Osteocyte (in vitro differentiated cells): ENCODE measurements around the gene IMP3. TPM values are rescaled to one million over a fixed set of nuclear protein-coding genes. Genes with fewer than 3 reads are reported as not detected.
"Not testable (repeated sequence)": the region's sequence is repeated elsewhere in the genome, so short reads cannot be mapped to it uniquely, and the experiment has no call there.

Experiments
- DNase-seq: peaks from one replicate; pipeline ENCODE4 v3.0.0; 2021; ENCODE audit warnings: mixed read lengths; ENCODE audit not compliant: unreplicated experiment; ENCODE audit errors: extremely low spot score
- H3K27ac Mint-ChIP-seq: one replicate; pipeline ENCODE4 v1.8.0; 2021; ENCODE audit warnings: mild to moderate bottlenecking, mixed read lengths; ENCODE audit not compliant: unreplicated experiment
- H3K27me3 Mint-ChIP-seq: one replicate; pipeline ENCODE4 v1.8.0; 2021; ENCODE audit warnings: mixed read lengths; ENCODE audit not compliant: unreplicated experiment
- H3K36me3 Mint-ChIP-seq: one replicate; pipeline ENCODE4 v1.8.0; 2021; ENCODE audit warnings: mixed read lengths; ENCODE audit not compliant: unreplicated experiment
- H3K4me1 Mint-ChIP-seq: one replicate; pipeline ENCODE4 v1.8.0; 2021; ENCODE audit warnings: mixed read lengths; ENCODE audit not compliant: unreplicated experiment
- H3K4me3 Mint-ChIP-seq: one replicate; pipeline ENCODE4 v1.8.0; 2021; ENCODE audit warnings: mild to moderate bottlenecking, moderate library complexity, mixed read lengths; ENCODE audit not compliant: unreplicated experiment
- H3K9me3 Mint-ChIP-seq: one replicate; pipeline ENCODE4 v1.8.0; 2021; ENCODE audit warnings: mixed read lengths; ENCODE audit not compliant: unreplicated experiment
- CTCF ChIP-seq: fragments of 200-600 bp; sonication (generic); IDR thresholded peaks from 2 replicates; pipeline ENCODE4 v1.5.0; 2021; ENCODE audit warnings: antibody characterized with exemption, mild to moderate bottlenecking, moderate library complexity
- total RNA-seq: library from RNA; stranded (reverse); gene quantifications from 2 replicates; pipeline ENCODE4 v1.2.1, GENCODE V29; 2021

IMP3 gene
- total RNA-seq, 1 donor from 2014 or later = 31.9 TPM

GRCh38 chr15:75680007-75680789 is 40.2 kb upstream of the IMP3 start:
- Mint-ChIP-seq H3K4me3 (no peak overlapping the region), H3K27ac (peak overlapping the region; percentile 7)

GRCh38 chr15:75678324-75678690 is 38.3 kb upstream of the IMP3 start:
- not testable (repeated sequence) for H3K36me3 Mint-ChIP-seq, DNase-seq, H3K4me3 Mint-ChIP-seq, H3K9me3 Mint-ChIP-seq, H3K27ac Mint-ChIP-seq, H3K27me3 Mint-ChIP-seq
- peaks cover 18% of the 10 kb centered on the region for H3K4me1 Mint-ChIP-seq

More at GRCh38 chr15:75680007-75680789, 40.2 kb upstream of the IMP3 start:
- H3K9me3 Mint-ChIP-seq = no peaks in the 10 kb centered on the region
- H3K27me3 Mint-ChIP-seq = no peaks in the 10 kb centered on the region
- DNase-seq = no peak
- no peak for TF ChIP-seq CTCF
- H3K4me1 Mint-ChIP-seq = peaks cover 5% of the 10 kb centered on the region
- H3K36me3 Mint-ChIP-seq = peaks cover 2% of the 10 kb centered on the region

- TF ChIP-seq CTCF = no peak
- no peak for DNase-seq
- Mint-ChIP-seq H3K4me1 (peaks cover 24% of the 10 kb centered on the region), H3K9me3 (no peaks in the 10 kb centered on the region), H3K27me3 (no peaks in the 10 kb centered on the region), H3K27ac (peak overlapping the region; percentile 27), H3K36me3 (peaks cover 2% of the 10 kb centered on the region), H3K4me3 (no peak overlapping the region)
Observed at GRCh38 chr15:75677465-75678323, 37.7 kb upstream of the IMP3 start.

GRCh38 chr15:75676688-75677464 is 36.9 kb upstream of the IMP3 start:
- Mint-ChIP-seq H3K4me3 (no peak overlapping the region), H3K27ac (no peak overlapping the region), H3K4me1 (peaks cover 31% of the 10 kb centered on the region), H3K9me3 (no peaks in the 10 kb centered on the region), H3K36me3 (peaks cover 2% of the 10 kb centered on the region), H3K27me3 (no peaks in the 10 kb centered on the region)
- TF ChIP-seq CTCF = no peak
- no peak for DNase-seq

- no peak for TF ChIP-seq CTCF
- Mint-ChIP-seq H3K4me1 (peaks cover 35% of the 10 kb centered on the region), H3K9me3 (no peaks in the 10 kb centered on the region), H3K36me3 (peaks cover 2% of the 10 kb centered on the region), H3K27me3 (no peaks in the 10 kb centered on the region), H3K27ac (peak overlapping the region; percentile 69), H3K4me3 (no peak overlapping the region)
- no peak for DNase-seq
Observed at GRCh38 chr15:75675579-75676404, 35.8 kb upstream of the IMP3 start.
